Epithelial cell of esophagus (primary cell): ENCODE measurements around the gene OR2AT4.
A peak's percentile ranks its signal among the peaks of the same experiment; 100 is the strongest.

Experiments used
- DNase-seq: peaks from one replicate; pipeline ENCODE4 v3.0.0; 2010; ENCODE audit warnings: low read depth
- H3K4me3 ChIP-seq: 2 replicates; pipeline ENCODE4 v1.5.1; 2011; ENCODE audit warnings: mild to moderate bottlenecking, low read length, control low read depth
- CTCF ChIP-seq: IDR thresholded peaks from 2 replicates; pipeline ENCODE4 v1.5.1; 2011; ENCODE audit warnings: low read depth, mild to moderate bottlenecking, low read length, control low read depth, inconsistent platforms; ENCODE audit not compliant: insufficient read depth; ENCODE audit errors: missing control alignments

OR2AT4 gene

GRCh38 chr11:75066061-75066460, 30.6 kb downstream of the OR2AT4 start:
- DNase-seq: no peak
- no peak for TF ChIP-seq CTCF
- no peak overlapping the region for H3K4me3 ChIP-seq

GRCh38 chr11:75063741-75064314, 32.8 kb downstream of the OR2AT4 start:
- no peak for TF ChIP-seq CTCF
- DNase-seq: no peak

GRCh38 chr11:75059299-75059698, 37.4 kb downstream of the OR2AT4 start:
- no peak overlapping the region for H3K4me3 ChIP-seq
- no peak for DNase-seq
- TF ChIP-seq CTCF: no peak

More at GRCh38 chr11:75063741-75064314, 32.8 kb downstream of the OR2AT4 start:
- H3K4me3 ChIP-seq: no peak overlapping the region

- TF ChIP-seq CTCF: no peak
- H3K4me3 ChIP-seq: no peak overlapping the region
- DNase-seq: peak; percentile 45
Observed at GRCh38 chr11:75056814-75057213, 39.9 kb downstream of the OR2AT4 start.

GRCh38 chr11:75055511-75055910, 41.2 kb downstream of the OR2AT4 start:
- DNase-seq: peak; percentile 27
- no peak overlapping the region for H3K4me3 ChIP-seq
- TF ChIP-seq CTCF: no peak

GRCh38 chr11:75052457-75052856, 44.2 kb downstream of the OR2AT4 start:
- no peak for DNase-seq
- H3K4me3 ChIP-seq: no peak overlapping the region
- TF ChIP-seq CTCF: no peak

- no peak overlapping the region for H3K4me3 ChIP-seq
- TF ChIP-seq CTCF: no peak
- DNase-seq: no peak
Observed at GRCh38 chr11:75051043-75051442, 45.6 kb downstream of the OR2AT4 start.
